Loucy (cell line): Measurements from ENCODE around the gene TBC1D1.

Experiments used
- H2AFZ ChIP-seq: fragments of 200-600 bp; sonication (generic); 2 replicates; pipeline ENCODE4 v1.6.0; 2016; ENCODE audit warnings: antibody characterized with exemption, mild to moderate bottlenecking, low read length, moderate library complexity
- H3F3A ChIP-seq: fragments of 200-600 bp; 2 replicates; pipeline ENCODE4 v1.6.0; 2016; ENCODE audit warnings: antibody characterized with exemption, low read depth, mild to moderate bottlenecking
- H3K27me3 ChIP-seq: fragments of 200-600 bp; sonication (generic); 2 replicates; pipeline ENCODE4 v1.6.1; 2014; ENCODE audit warnings: low read length, mild to moderate bottlenecking; ENCODE audit not compliant: insufficient read depth, poor library complexity, severe bottlenecking
- H3K36me3 ChIP-seq: fragments of 200-600 bp; sonication (generic); 2 replicates; pipeline ENCODE4 v1.6.1; 2016; ENCODE audit warnings: low read length; ENCODE audit not compliant: insufficient read depth
- H3K4me1 ChIP-seq: fragments of 200-600 bp; sonication (generic); 2 replicates; pipeline ENCODE4 v1.5.1; 2014; ENCODE audit warnings: low read length, mild to moderate bottlenecking; ENCODE audit not compliant: insufficient read depth, poor library complexity, severe bottlenecking
- H3K4me2 ChIP-seq: fragments of 200-600 bp; sonication (generic); 2 replicates; pipeline ENCODE4 v1.6.0; 2014; ENCODE audit warnings: antibody characterized with exemption, low read length, low read depth, mild to moderate bottlenecking; ENCODE audit not compliant: poor library complexity, severe bottlenecking
- H3K4me3 ChIP-seq: fragments of 200-600 bp; sonication (generic); 2 replicates; pipeline ENCODE4 v1.5.1; 2014; ENCODE audit warnings: low read length, mild to moderate bottlenecking, mixed read lengths; ENCODE audit not compliant: poor library complexity, severe bottlenecking
- H3K79me2 ChIP-seq: fragments of 200-600 bp; sonication (generic); 2 replicates; pipeline ENCODE4 v1.6.1; 2014; ENCODE audit warnings: low read length; ENCODE audit not compliant: insufficient read depth
- H3K9ac ChIP-seq: fragments of 200-600 bp; sonication (generic); 2 replicates; pipeline ENCODE4 v1.6.0; 2014; ENCODE audit warnings: mild to moderate bottlenecking, low read depth, low read length, moderate library complexity; ENCODE audit not compliant: poor library complexity, severe bottlenecking
- H3K9me2 ChIP-seq: fragments of 200-600 bp; sonication (generic); replicated peaks from 2 replicates; pipeline ENCODE4 v1.6.1; 2016; ENCODE audit warnings: low read depth, low read length, mixed read lengths
- H3K9me3 ChIP-seq: fragments of 200-600 bp; sonication (generic); 2 replicates; pipeline ENCODE4 v1.6.1; 2014; ENCODE audit warnings: mild to moderate bottlenecking, antibody characterized with exemption, low read length, low read depth; ENCODE audit not compliant: insufficient read depth
- H4K20me1 ChIP-seq: fragments of 200-600 bp; sonication (generic); 2 replicates; pipeline ENCODE4 v1.6.0; 2014; ENCODE audit warnings: antibody characterized with exemption, low read length, mild to moderate bottlenecking; ENCODE audit not compliant: insufficient read depth, poor library complexity, severe bottlenecking
- CTCF ChIP-seq: fragments of 200-600 bp; sonication (generic); conservative IDR thresholded peaks from 2 replicates; pipeline ENCODE4 v1.5.1; 2014; ENCODE audit warnings: mild to moderate bottlenecking, antibody characterized with exemption, low read length
- EZH2phosphoT487 ChIP-seq: fragments of 200-600 bp; IDR thresholded peaks from 2 replicates; pipeline ENCODE4 v1.6.1; 2018; ENCODE audit warnings: antibody characterized with exemption, mild to moderate bottlenecking, moderate library complexity, borderline replicate concordance

Gene TBC1D1

GRCh38 chr4:38086849-38087226 lies 196.0 kb downstream of the TBC1D1 start:
- Histone ChIP-seq H4K20me1 (no peaks in the 10 kb centered on the region), H3K36me3 (peaks cover 22% of the 10 kb centered on the region; the same call in 1 of the 2 replicates), H3K4me3 (no peak overlapping the region), H3K9me3 (no peaks in the 10 kb centered on the region), H3F3A (no peaks in the 10 kb centered on the region), H3K9ac (no peak overlapping the region), H3K27me3 (no peaks in the 10 kb centered on the region), H2AFZ (no peak overlapping the region), H3K79me2 (no peaks in the 10 kb centered on the region), H3K4me1 (no peaks in the 10 kb centered on the region), H3K9me2 (no peaks in the 10 kb centered on the region), H3K4me2 (no peak overlapping the region)
- TF ChIP-seq EZH2phosphoT487 (no peak), CTCF (no peak)

GRCh38 chr4:38088321-38088720 lies 197.4 kb downstream of the TBC1D1 start:
- H3K36me3 ChIP-seq = peaks cover 30% of the 10 kb centered on the region; the same call in 1 of the 2 replicates
- H3F3A ChIP-seq = no peaks in the 10 kb centered on the region
- no peaks in the 10 kb centered on the region for H3K27me3 ChIP-seq
- H3K79me2 ChIP-seq = no peaks in the 10 kb centered on the region
- no peak overlapping the region for H3K4me3 ChIP-seq
- H2AFZ ChIP-seq = no peak overlapping the region
- TF ChIP-seq CTCF = no peak
- TF ChIP-seq EZH2phosphoT487 = no peak
- H3K4me2 ChIP-seq = no peak overlapping the region
- no peaks in the 10 kb centered on the region for H3K9me3 ChIP-seq
- H4K20me1 ChIP-seq = no peaks in the 10 kb centered on the region
- H3K9me2 ChIP-seq = no peaks in the 10 kb centered on the region
- no peaks in the 10 kb centered on the region for H3K4me1 ChIP-seq
- no peak overlapping the region for H3K9ac ChIP-seq

- TF ChIP-seq CTCF (no peak), EZH2phosphoT487 (no peak)
- Histone ChIP-seq H3K27me3 (no peaks in the 10 kb centered on the region), H3K9ac (no peak overlapping the region), H3K36me3 (peaks cover 30% of the 10 kb centered on the region; the same call in 1 of the 2 replicates), H3K4me3 (no peak overlapping the region), H3K79me2 (no peaks in the 10 kb centered on the region), H3F3A (no peaks in the 10 kb centered on the region), H4K20me1 (no peaks in the 10 kb centered on the region), H3K9me2 (no peaks in the 10 kb centered on the region), H2AFZ (no peak overlapping the region), H3K4me2 (no peak overlapping the region), H3K4me1 (no peaks in the 10 kb centered on the region), H3K9me3 (no peaks in the 10 kb centered on the region)
Measured at GRCh38 chr4:38089961-38090360, 199.1 kb downstream of the TBC1D1 start.
